Fibroblast of lung (primary cell): ENCODE data around the gene IL4. TPM values are rescaled to one million over a fixed set of nuclear protein-coding genes. Genes with fewer than 3 reads are reported as not detected.

ENCODE experiments used
- DNase-seq, 2 donors: peaks; one replicate each; pipeline versions ENCODE4 v3.0.0 to v3.0.0-alpha.2; 2010; ENCODE audit warnings: low read depth in 2 of 2
- H2AFZ ChIP-seq: 2 replicates; pipeline ENCODE4 v1.5.1; 2012; ENCODE audit warnings: low read length, control low read depth, inconsistent platforms
- H3K27ac ChIP-seq: 2 replicates; pipeline ENCODE4 v1.5.1; 2011; ENCODE audit warnings: low read length, control low read depth; ENCODE audit not compliant: insufficient read depth
- H3K27me3 ChIP-seq: 2 replicates; pipeline ENCODE4 v1.5.1; 2011; ENCODE audit warnings: mild to moderate bottlenecking, low read length; ENCODE audit not compliant: control insufficient read depth, insufficient read depth
- H3K36me3 ChIP-seq: 2 replicates; pipeline ENCODE4 v1.5.1; 2011; ENCODE audit warnings: low read length; ENCODE audit not compliant: control insufficient read depth, insufficient read depth
- H3K4me1 ChIP-seq: 2 replicates; pipeline ENCODE4 v1.5.1; 2011; ENCODE audit warnings: low read length; ENCODE audit not compliant: control insufficient read depth, insufficient read depth; ENCODE audit errors: extremely low read depth
- H3K4me2 ChIP-seq: 2 replicates; pipeline ENCODE4 v1.5.1; 2011; ENCODE audit warnings: low read length, control low read depth; ENCODE audit not compliant: insufficient read depth; ENCODE audit errors: extremely low read depth
- H3K4me3 ChIP-seq, 4 experiments: fragments of 200-600 bp in 1 of 4; sonication (generic) in 1 of 4; replicated peaks in 1 of 4; 2 replicates each; pipeline ENCODE4 v1.5.1; 2011 to 2016; ENCODE audit warnings: low read length in 4 of 4, low read depth in 3 of 4, mild to moderate bottlenecking in 3 of 4, control low read depth in 2 of 4, inconsistent platforms in 1 of 4, mixed read lengths in 1 of 4; ENCODE audit not compliant: insufficient read depth in 1 of 4; ENCODE audit errors: control extremely low read depth in 1 of 4
- H3K79me2 ChIP-seq: 2 replicates; pipeline ENCODE4 v1.5.1; 2012; ENCODE audit warnings: mild to moderate bottlenecking, low read length, inconsistent platforms; ENCODE audit not compliant: control insufficient read depth, insufficient read depth
- H3K9ac ChIP-seq: 2 replicates; pipeline ENCODE4 v1.5.1; 2011; ENCODE audit warnings: mild to moderate bottlenecking, low read length, control low read depth; ENCODE audit not compliant: insufficient read depth
- H3K9me3 ChIP-seq: 2 replicates; pipeline ENCODE4 v1.5.1; 2012; ENCODE audit warnings: low read depth, low read length; ENCODE audit not compliant: control insufficient read depth, insufficient read depth
- H4K20me1 ChIP-seq: 2 replicates; pipeline ENCODE4 v1.5.1; 2011; ENCODE audit warnings: low read length; ENCODE audit not compliant: control insufficient read depth, insufficient read depth; ENCODE audit errors: extremely low read depth
- EZH2 ChIP-seq: IDR thresholded peaks from 2 replicates; pipeline ENCODE4 v1.5.1; 2012; ENCODE audit warnings: low read length, control low read depth, mild to moderate bottlenecking; ENCODE audit errors: missing control alignments
- polyA plus RNA-seq, 2 donors: library from polyadenylated mRNA; depleted of rRNA in 1 of 2; stranded (reverse) in 1 of 2; unstranded in 1 of 2; fragments of >200 nt; gene quantifications; 2 replicates each; pipeline ENCODE4 v1.2.1, GENCODE V29; 2011 to 2012; ENCODE audit warnings: missing spikeins in 1 of 2
- total RNA-seq: library from RNA; depleted of rRNA; stranded (reverse); fragments of >200 nt; gene quantifications from 2 replicates; pipeline ENCODE4 v1.2.1, GENCODE V29; 2014
- TF ChIP-seq, protein P1 (sequence below), 2 donors: IDR thresholded peaks in 1 of 2; conservative IDR thresholded peaks in 1 of 2; 1 replicate in 1 of 2; 2 replicates in 1 of 2; pipeline ENCODE4 v1.5.1; 2011 to 2012; ENCODE audit warnings: low read length in 2 of 2, control low read depth in 1 of 2, inconsistent platforms in 1 of 2, low read depth in 1 of 2, mild to moderate bottlenecking in 1 of 2

IL4 gene
- total and polyA plus RNA-seq, 2 donors (not counting 1 experiment from before 2014, with no cell fraction given) = not detected

DNA sequence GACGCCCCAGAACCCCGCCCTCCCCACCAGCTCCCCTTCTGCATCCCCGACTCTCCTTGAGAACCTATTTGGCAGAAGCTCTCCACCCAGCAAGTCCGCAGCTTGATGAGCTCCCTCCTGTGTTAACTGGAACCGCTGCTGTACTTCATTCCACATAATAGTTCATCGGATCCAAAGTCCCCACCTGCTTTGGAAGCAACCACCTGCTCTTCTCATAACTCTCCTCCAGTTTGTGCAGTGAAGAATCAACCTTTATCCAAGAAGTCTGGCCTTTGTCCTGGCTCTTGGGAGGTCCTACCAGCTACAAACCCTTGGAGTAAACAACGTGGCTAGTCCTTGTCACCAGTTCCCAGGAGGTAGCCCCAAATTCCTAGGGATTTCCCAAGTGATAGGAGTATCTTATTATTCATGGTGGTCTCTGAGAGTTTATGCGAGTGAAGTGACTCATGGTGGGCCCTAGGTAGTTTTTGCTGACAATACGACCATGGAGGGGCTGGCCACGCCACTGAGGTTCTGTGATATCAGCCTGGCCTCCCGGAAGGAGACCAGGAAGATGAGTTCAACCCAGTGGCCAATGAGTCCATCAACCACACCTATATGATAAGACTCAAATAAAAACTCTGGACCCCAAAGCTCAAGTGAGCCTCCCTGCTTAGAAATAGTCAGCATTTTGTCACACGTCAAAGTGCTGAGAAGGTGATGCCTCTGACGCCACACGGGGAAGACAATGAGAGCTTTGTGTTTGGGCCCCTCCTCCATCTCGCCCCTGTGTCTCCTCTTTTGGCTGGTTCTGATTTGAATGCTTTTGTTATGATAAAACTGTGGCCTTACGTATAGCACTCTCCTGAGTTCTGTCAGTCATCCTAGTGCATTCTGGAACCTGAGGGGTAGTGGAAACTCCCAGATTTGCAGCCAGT is 3.6 kb upstream of the IL4 start:
- Histone ChIP-seq H2AFZ (no peak overlapping the region), H3K4me1 (peaks cover 7% of the 10 kb centered on the region), H3K36me3 (no peaks in the 10 kb centered on the region), H3K9ac (no peak overlapping the region), H3K27ac (no peak overlapping the region), H4K20me1 (no peaks in the 10 kb centered on the region), H3K4me2 (no peak overlapping the region), H3K9me3 (no peaks in the 10 kb centered on the region), H3K4me3 (no peak overlapping the region), H3K27me3 (no peaks in the 10 kb centered on the region), H3K79me2 (no peaks in the 10 kb centered on the region)
- TF ChIP-seq, protein P1, sequence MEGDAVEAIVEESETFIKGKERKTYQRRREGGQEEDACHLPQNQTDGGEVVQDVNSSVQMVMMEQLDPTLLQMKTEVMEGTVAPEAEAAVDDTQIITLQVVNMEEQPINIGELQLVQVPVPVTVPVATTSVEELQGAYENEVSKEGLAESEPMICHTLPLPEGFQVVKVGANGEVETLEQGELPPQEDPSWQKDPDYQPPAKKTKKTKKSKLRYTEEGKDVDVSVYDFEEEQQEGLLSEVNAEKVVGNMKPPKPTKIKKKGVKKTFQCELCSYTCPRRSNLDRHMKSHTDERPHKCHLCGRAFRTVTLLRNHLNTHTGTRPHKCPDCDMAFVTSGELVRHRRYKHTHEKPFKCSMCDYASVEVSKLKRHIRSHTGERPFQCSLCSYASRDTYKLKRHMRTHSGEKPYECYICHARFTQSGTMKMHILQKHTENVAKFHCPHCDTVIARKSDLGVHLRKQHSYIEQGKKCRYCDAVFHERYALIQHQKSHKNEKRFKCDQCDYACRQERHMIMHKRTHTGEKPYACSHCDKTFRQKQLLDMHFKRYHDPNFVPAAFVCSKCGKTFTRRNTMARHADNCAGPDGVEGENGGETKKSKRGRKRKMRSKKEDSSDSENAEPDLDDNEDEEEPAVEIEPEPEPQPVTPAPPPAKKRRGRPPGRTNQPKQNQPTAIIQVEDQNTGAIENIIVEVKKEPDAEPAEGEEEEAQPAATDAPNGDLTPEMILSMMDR (conservative IDR thresholded peaks at IDR 0.05 in 1 of 2, IDR thresholded peaks at IDR 0.05 in 1 of 2; ENCODE audit: low read depth in 1 of 2, low read length in 2 of 2) = no peak
- TF ChIP-seq EZH2 = no peak
- no peak for DNase-seq

DNA sequence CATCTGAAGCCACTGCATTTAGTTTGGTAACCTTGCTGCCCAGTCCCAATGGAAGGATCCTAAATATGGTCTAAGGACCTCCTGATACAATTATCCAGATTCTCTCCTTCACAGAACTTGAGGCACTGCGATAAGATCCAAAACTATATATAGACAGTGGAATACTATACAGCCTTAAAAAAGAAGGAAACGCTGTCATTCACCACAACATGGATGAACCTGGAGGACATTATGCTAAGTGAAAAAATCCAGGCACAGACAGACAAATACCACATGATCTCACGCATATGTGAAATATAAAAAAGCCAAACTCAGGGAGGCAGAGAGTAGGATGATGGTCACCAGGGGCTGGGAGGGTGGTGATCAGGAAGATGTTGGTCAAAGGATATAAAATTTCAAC is 2.8 kb upstream of the IL4 start:
- no peaks in the 10 kb centered on the region for H4K20me1 ChIP-seq
- no peak for DNase-seq
- H3K4me2 ChIP-seq = no peak overlapping the region
- no peaks in the 10 kb centered on the region for H3K9me3 ChIP-seq
- H3K79me2 ChIP-seq = no peaks in the 10 kb centered on the region
- no peak overlapping the region for H2AFZ ChIP-seq
- H3K36me3 ChIP-seq = no peaks in the 10 kb centered on the region
- no peaks in the 10 kb centered on the region for H3K27me3 ChIP-seq
- H3K4me1 ChIP-seq = peaks cover 8% of the 10 kb centered on the region
- no peak overlapping the region for H3K9ac ChIP-seq
- no peak overlapping the region for H3K4me3 ChIP-seq
- TF ChIP-seq EZH2 = no peak
- TF ChIP-seq, protein P1 (conservative IDR thresholded peaks at IDR 0.05 in 1 of 2, IDR thresholded peaks at IDR 0.05 in 1 of 2; ENCODE audit: low read depth in 1 of 2, low read length in 2 of 2) = no peak
- no peak overlapping the region for H3K27ac ChIP-seq

DNA sequence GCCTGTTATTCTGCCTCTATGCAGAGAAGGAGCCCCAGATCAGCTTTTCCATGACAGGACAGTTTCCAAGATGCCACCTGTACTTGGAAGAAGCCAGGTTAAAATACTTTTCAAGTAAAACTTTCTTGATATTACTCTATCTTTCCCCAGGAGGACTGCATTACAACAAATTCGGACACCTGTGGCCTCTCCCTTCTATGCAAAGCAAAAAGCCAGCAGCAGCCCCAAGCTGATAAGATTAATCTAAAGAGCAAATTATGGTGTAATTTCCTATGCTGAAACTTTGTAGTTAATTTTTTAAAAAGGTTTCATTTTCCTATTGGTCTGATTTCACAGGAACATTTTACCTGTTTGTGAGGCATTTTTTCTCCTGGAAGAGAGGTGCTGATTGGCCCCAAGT is 301 bp upstream of the IL4 start:
- Histone ChIP-seq H4K20me1 (no peaks in the 10 kb centered on the region), H3K4me3 (no peak overlapping the region), H3K4me2 (no peak overlapping the region), H3K36me3 (no peaks in the 10 kb centered on the region), H3K27ac (no peak overlapping the region), H3K9ac (no peak overlapping the region), H3K79me2 (no peaks in the 10 kb centered on the region), H3K27me3 (no peaks in the 10 kb centered on the region), H3K4me1 (peaks cover 21% of the 10 kb centered on the region), H3K9me3 (no peaks in the 10 kb centered on the region), H2AFZ (no peak overlapping the region)
- TF ChIP-seq, protein P1 (conservative IDR thresholded peaks at IDR 0.05 in 1 of 2, IDR thresholded peaks at IDR 0.05 in 1 of 2; ENCODE audit: low read depth in 1 of 2, low read length in 2 of 2) = no peak
- TF ChIP-seq EZH2 = no peak
- DNase-seq = no peak
